Caco-2 (cell line): ENCODE results near the gene IQSEC2. TPM values are rescaled to one million over a fixed set of nuclear protein-coding genes. Genes with fewer than 3 reads are reported as not detected.

Source experiments
- BruUV-seq: library from RNA; stranded (reverse); fragments of 400-500 nt; replicated peaks from 2 replicates; lab custom pipeline; 2021; lab: Mats Ljungman, UMichigan
- CTCF ChIA-PET: fragments of 300-600 bp; sonication (Branson Sonifier 250); formaldehyde crosslinking; loops from one replicate; lab custom pipeline; 2022; ENCODE audit warnings: antibody characterized with exemption; lab: Charles Lee
- POLR2A ChIA-PET: fragments of 300-600 bp; sonication (Branson Sonifier 250); formaldehyde crosslinking; loops from one replicate; lab custom pipeline; 2022; ENCODE audit warnings: antibody characterized with exemption; lab: Charles Lee
- DNase-seq, 2 experiments: peaks; one replicate each; pipeline versions ENCODE4 v3.0.0 to v3.0.0-alpha.2; 2020 to 2022
- H3K27me3 ChIP-seq: replicated peaks from 2 replicates; pipeline ENCODE4 v1.6.0; 2011; ENCODE audit warnings: low read length; ENCODE audit not compliant: control insufficient read depth, insufficient read depth
- H3K36me3 ChIP-seq: 2 replicates; pipeline ENCODE4 v1.5.1; 2011; ENCODE audit warnings: low read length; ENCODE audit not compliant: control insufficient read depth, insufficient read depth
- H3K4me1 ChIP-seq: fragments of 250-450 bp; sonication (Bioruptor Pico); 2 replicates; pipeline ENCODE4 v1.5.1; 2020; ENCODE audit warnings: mild to moderate bottlenecking
- H3K4me3 ChIP-seq: 2 replicates; pipeline ENCODE4 v1.5.1; 2011; ENCODE audit warnings: low read depth, mild to moderate bottlenecking, control low read depth, low read length
- H3K9me3 ChIP-seq: fragments of 250-450 bp; sonication (Bioruptor Pico); 2 replicates; pipeline ENCODE4 v1.5.1; 2020; ENCODE audit warnings: mild to moderate bottlenecking, moderate library complexity
- H3K27ac Mint-ChIP-seq: one replicate; pipeline ENCODE4 v1.8.0; 2022; ENCODE audit warnings: mixed read lengths; ENCODE audit not compliant: unreplicated experiment
- H3K27me3 Mint-ChIP-seq: one replicate; pipeline ENCODE4 v1.8.0; 2022; ENCODE audit warnings: mixed read lengths; ENCODE audit not compliant: insufficient read depth, unreplicated experiment
- H3K36me3 Mint-ChIP-seq: one replicate; pipeline ENCODE4 v1.8.0; 2022; ENCODE audit warnings: mild to moderate bottlenecking, mixed read lengths; ENCODE audit not compliant: insufficient read depth, unreplicated experiment
- H3K4me1 Mint-ChIP-seq: one replicate; pipeline ENCODE4 v1.8.0; 2022; ENCODE audit warnings: low read depth, mixed read lengths; ENCODE audit not compliant: unreplicated experiment
- H3K4me3 Mint-ChIP-seq: one replicate; pipeline ENCODE4 v1.8.0; 2022; ENCODE audit warnings: mild to moderate bottlenecking, moderate library complexity, mixed read lengths; ENCODE audit not compliant: unreplicated experiment
- H3K9me3 Mint-ChIP-seq: one replicate; pipeline ENCODE4 v1.8.0; 2022; ENCODE audit warnings: mixed read lengths; ENCODE audit not compliant: unreplicated experiment
- CTCF ChIP-seq, 2 experiments: fragments of 200-600 bp in 1 of 2; IDR thresholded peaks; 1 replicate in 1 of 2; 2 replicates in 1 of 2; pipeline versions ENCODE4 v1.5.1 to v1.8.0; 2011 to 2022; ENCODE audit warnings: antibody characterized with exemption in 1 of 2, control low read depth in 1 of 2, inconsistent platforms in 1 of 2, low read depth in 1 of 2, low read length in 1 of 2, mild to moderate bottlenecking in 1 of 2, moderate library complexity in 1 of 2; ENCODE audit not compliant: insufficient read depth in 1 of 2, severe bottlenecking in 1 of 2, unreplicated experiment in 1 of 2
- intact Hi-C: fragments of 100-400 bp; cut with micrococcal nuclease; formaldehyde crosslinking; loops from one replicate; pipeline ENCODE4 v1.10.0; 2022; ENCODE audit not compliant: unreplicated experiment
- total RNA-seq: library from RNA; stranded (reverse); gene quantifications from 2 replicates; pipeline ENCODE4 v1.2.3, GENCODE V29; 2022

IQSEC2 gene
- total RNA-seq, 1 experiment from 2014 or later = 1.8 TPM

- Histone ChIP-seq H3K4me1 (peaks cover 7% of the 10 kb centered on the region; the same call in 1 of the 2 replicates), H3K9me3 (no peaks in the 10 kb centered on the region), H3K36me3 (no peaks in the 10 kb centered on the region), H3K27me3 (no peaks in the 10 kb centered on the region), H3K4me3 (no peak overlapping the region)
- Mint-ChIP-seq H3K27me3 (no peaks in the 10 kb centered on the region), H3K36me3 (no peaks in the 10 kb centered on the region), H3K9me3 (no peaks in the 10 kb centered on the region), H3K4me3 (peak overlapping the region; percentile 13), H3K27ac (peak overlapping the region; percentile 61), H3K4me1 (no peaks in the 10 kb centered on the region)
- no TSS peak for BruUV-seq
- intact Hi-C loops = no loop called here
- ChIA-PET POLR2A (no interaction called here), CTCF (no interaction called here)
- no peak for DNase-seq
- TF ChIP-seq CTCF (IDR thresholded peaks at IDR 0.05; ENCODE audit: insufficient read depth in 1 of 2, low read depth in 1 of 2, low read length in 1 of 2, severe bottlenecking in 1 of 2, unreplicated experiment in 1 of 2) = no peak
Measured at GRCh38 chrX:53279296-53280237, 1.8 kb downstream of the IQSEC2 start.

- Mint-ChIP-seq H3K4me3 (no peak overlapping the region), H3K4me1 (no peaks in the 10 kb centered on the region), H3K36me3 (no peaks in the 10 kb centered on the region), H3K9me3 (no peaks in the 10 kb centered on the region), H3K27me3 (no peaks in the 10 kb centered on the region), H3K27ac (no peak overlapping the region)
- DNase-seq = no peak
- H3K4me1 ChIP-seq = no peaks in the 10 kb centered on the region
- H3K9me3 ChIP-seq = no peaks in the 10 kb centered on the region
- no TSS peak for BruUV-seq
- no peaks in the 10 kb centered on the region for H3K36me3 ChIP-seq
- intact Hi-C loops = no loop called here
- H3K4me3 ChIP-seq = no peak overlapping the region
- ChIA-PET POLR2A (no interaction called here), CTCF (no interaction called here)
- no peak for TF ChIP-seq CTCF (IDR thresholded peaks at IDR 0.05; ENCODE audit: insufficient read depth in 1 of 2, low read depth in 1 of 2, low read length in 1 of 2, severe bottlenecking in 1 of 2, unreplicated experiment in 1 of 2)
- H3K27me3 ChIP-seq = no peaks in the 10 kb centered on the region
Measured at GRCh38 chrX:53272808-53273337, 8.5 kb downstream of the IQSEC2 start.

GRCh38 chrX:53269536-53270107, 11.8 kb downstream of the IQSEC2 start:
- Histone ChIP-seq H3K4me3 (no peak overlapping the region), H3K4me1 (no peaks in the 10 kb centered on the region), H3K27me3 (no peaks in the 10 kb centered on the region), H3K9me3 (no peaks in the 10 kb centered on the region), H3K36me3 (no peaks in the 10 kb centered on the region)
- no peak for TF ChIP-seq CTCF (IDR thresholded peaks at IDR 0.05; ENCODE audit: insufficient read depth in 1 of 2, low read depth in 1 of 2, low read length in 1 of 2, severe bottlenecking in 1 of 2, unreplicated experiment in 1 of 2)
- no peak overlapping the region for H3K27ac Mint-ChIP-seq
- ChIA-PET POLR2A (no interaction called here), CTCF (interaction anchor here (0.6 kb wide), 1 partner anchor 134 kb away, joined by 3 read pairs; no protein-coding TSS in a partner anchor)
- no peak for DNase-seq
- no peak overlapping the region for H3K4me3 Mint-ChIP-seq
- H3K9me3 Mint-ChIP-seq = no peaks in the 10 kb centered on the region
- no peaks in the 10 kb centered on the region for H3K4me1 Mint-ChIP-seq
- H3K36me3 Mint-ChIP-seq = no peaks in the 10 kb centered on the region
- H3K27me3 Mint-ChIP-seq = no peaks in the 10 kb centered on the region
- no TSS peak for BruUV-seq
- intact Hi-C loops = no loop called here
